K562 (cell line): ENCODE measurements around the gene VPS37D. TPM values are rescaled to one million over a fixed set of nuclear protein-coding genes. Genes with fewer than 3 reads are reported as not detected.

ENCODE experiments used
- ASH1L ChIP-seq: fragments of 450-650 bp; IDR thresholded peaks from 2 replicates; pipeline ENCODE4 v1.6.1; 2018; ENCODE audit warnings: borderline replicate concordance, mild to moderate bottlenecking, low read depth; ENCODE audit not compliant: partially characterized antibody
- COPS2 ChIP-seq: fragments of 450-650 bp; conservative IDR thresholded peaks from 2 replicates; pipeline ENCODE4 v1.6.1; 2016; ENCODE audit warnings: mild to moderate bottlenecking, moderate library complexity
- ELK3 ChIP-seq: fragments of 450-650 bp; formaldehyde crosslinking; IDR thresholded peaks from 2 replicates; pipeline ENCODE4 v1.4.0; 2020; ENCODE audit warnings: mild to moderate bottlenecking
- ETV6 ChIP-seq, 3 experiments: fragments of 150-350 bp in 1 of 3; sonication (generic) in 1 of 3; formaldehyde crosslinking in 1 of 3; IDR thresholded peaks; 2 replicates each; pipeline versions ENCODE4 v1.6.1 to v1.8.0; 2014 to 2022; ENCODE audit warnings: borderline replicate concordance in 2 of 3, low read depth in 2 of 3, antibody characterized with exemption in 1 of 3, low read length in 1 of 3, mild to moderate bottlenecking in 1 of 3, missing genetic modification reagents in 1 of 3
- FOXK1 ChIP-seq: sonication (generic); formaldehyde crosslinking; IDR thresholded peaks from 2 replicates; pipeline ENCODE4 v1.8.0; 2022; ENCODE audit warnings: missing genetic modification reagents, mild to moderate bottlenecking, borderline replicate concordance
- HSF4 ChIP-seq: fragments of 250-450 bp; sonication (Bioruptor Pico); IDR thresholded peaks from 2 replicates; pipeline ENCODE4 v2.1.2; 2022; ENCODE audit warnings: mild to moderate bottlenecking, moderate library complexity, borderline replicate concordance
- KLF16 ChIP-seq: IDR thresholded peaks from 2 replicates; pipeline ENCODE4 v1.6.1; 2016; ENCODE audit warnings: antibody characterized with exemption
- PCBP2 ChIP-seq: fragments of 200-400 bp; formaldehyde crosslinking; IDR thresholded peaks from 2 replicates; pipeline ENCODE4 v1.6.1; 2018; ENCODE audit warnings: low read length, low read depth, mild to moderate bottlenecking, moderate library complexity; ENCODE audit not compliant: poor library complexity, severe bottlenecking
- RAD21 ChIP-seq, 2 experiments: fragments of 250-450 bp in 1 of 2; fragments of 450-650 bp in 1 of 2; sonication (Bioruptor Pico) in 1 of 2; formaldehyde crosslinking in 1 of 2; IDR thresholded peaks in 1 of 2; conservative IDR thresholded peaks in 1 of 2; 2 replicates each; pipeline versions ENCODE4 v1.4.0 to v1.8.0; 2020 to 2022; ENCODE audit warnings: mild to moderate bottlenecking in 2 of 2, moderate library complexity in 1 of 2
- RBBP5 ChIP-seq: fragments of 200-600 bp; sonication (generic); IDR thresholded peaks from 2 replicates; pipeline ENCODE4 v1.6.1; 2012; ENCODE audit warnings: borderline replicate concordance, mild to moderate bottlenecking, low read length, control low read depth, inconsistent platforms; ENCODE audit not compliant: insufficient read depth, poor library complexity, severe bottlenecking
- TAF15 ChIP-seq: fragments of 200-400 bp; formaldehyde crosslinking; IDR thresholded peaks from 2 replicates; pipeline ENCODE4 v1.6.1; 2017; ENCODE audit warnings: mild to moderate bottlenecking, low read depth, low read length, moderate library complexity
- TCF3 ChIP-seq: sonication (generic); formaldehyde crosslinking; IDR thresholded peaks from 2 replicates; pipeline ENCODE4 v1.4.0; 2020; ENCODE audit warnings: mild to moderate bottlenecking, missing genetic modification reagents
- THRAP3 ChIP-seq: fragments of 450-650 bp; IDR thresholded peaks from 2 replicates; pipeline ENCODE4 v1.6.1; 2016; ENCODE audit warnings: mild to moderate bottlenecking, inconsistent platforms, borderline replicate concordance
- ZBTB12 ChIP-seq: fragments of 250-450 bp; sonication (Bioruptor Pico); IDR thresholded peaks from 2 replicates; pipeline ENCODE4 v1.4.0; 2020
- ZC3H8 ChIP-seq: fragments of 450-650 bp; IDR thresholded peaks from 2 replicates; pipeline ENCODE4 v1.6.1; 2017
- ZFP30 ChIP-seq: fragments of 250-450 bp; sonication (Bioruptor Pico); IDR thresholded peaks from 2 replicates; pipeline ENCODE4 v1.8.0; 2022; ENCODE audit warnings: moderate library complexity, mild to moderate bottlenecking, inconsistent platforms, borderline replicate concordance
- ZNF165 ChIP-seq: fragments of 250-450 bp; sonication (Bioruptor Pico); IDR thresholded peaks from 2 replicates; pipeline ENCODE4 v1.4.0; 2020; ENCODE audit warnings: borderline replicate concordance
- ZNF431 ChIP-seq: sonication (generic); formaldehyde crosslinking; IDR thresholded peaks from 2 replicates; pipeline ENCODE4 v1.8.0; 2022; ENCODE audit warnings: mild to moderate bottlenecking, missing genetic modification reagents
- ZNF436 ChIP-seq: fragments of 250-450, 450-650 bp; sonication (Bioruptor Pico); formaldehyde crosslinking; IDR thresholded peaks from 2 replicates; pipeline ENCODE4 v1.7.0; 2020; ENCODE audit warnings: mild to moderate bottlenecking
- polyA plus RNA-seq, 8 experiments: library from polyadenylated mRNA; depleted of rRNA in 4 of 8; stranded (reverse) in 5 of 8; unstranded in 3 of 8; fragments of >200 nt; fragmentation: Nextera tagmentation in 2 of 8; fragmentation: Illumina TruSeq in 1 of 8; extraction: Ambion mirVana in 2 of 8; extraction: Trizol in 1 of 8; gene quantifications; 2 replicates each; pipeline versions ENCODE4 v1.2.1 to v1.2.3, GENCODE V29; 2011 to 2014; ENCODE audit warnings: inconsistent platforms in 1 of 8, missing spikeins in 1 of 8
- total RNA-seq, 7 experiments: library from RNA; depleted of rRNA in 6 of 7; stranded (reverse); fragments of >200 nt in 6 of 7; fragmentation: Illumina TruSeq in 2 of 7; extraction: Trizol in 2 of 7; gene quantifications; 2 replicates each; pipeline versions ENCODE4 v1.2.1 to v1.2.3, GENCODE V29; 2011 to 2021; ENCODE audit warnings: low replicate concordance in 1 of 7
- TF ChIP-seq, protein P1 (sequence below): sonication (generic); formaldehyde crosslinking; IDR thresholded peaks from 2 replicates; pipeline ENCODE4 v1.8.0; 2022; ENCODE audit warnings: mild to moderate bottlenecking, missing genetic modification reagents, borderline replicate concordance

Gene VPS37D
- total and polyA plus RNA-seq, 9 of the 15 experiments (the other 6 are each of a cell fraction or from before 2014, with no cell fraction given): 0.25 to 2.3 (median 1.0) TPM; not detected in 3

DNA sequence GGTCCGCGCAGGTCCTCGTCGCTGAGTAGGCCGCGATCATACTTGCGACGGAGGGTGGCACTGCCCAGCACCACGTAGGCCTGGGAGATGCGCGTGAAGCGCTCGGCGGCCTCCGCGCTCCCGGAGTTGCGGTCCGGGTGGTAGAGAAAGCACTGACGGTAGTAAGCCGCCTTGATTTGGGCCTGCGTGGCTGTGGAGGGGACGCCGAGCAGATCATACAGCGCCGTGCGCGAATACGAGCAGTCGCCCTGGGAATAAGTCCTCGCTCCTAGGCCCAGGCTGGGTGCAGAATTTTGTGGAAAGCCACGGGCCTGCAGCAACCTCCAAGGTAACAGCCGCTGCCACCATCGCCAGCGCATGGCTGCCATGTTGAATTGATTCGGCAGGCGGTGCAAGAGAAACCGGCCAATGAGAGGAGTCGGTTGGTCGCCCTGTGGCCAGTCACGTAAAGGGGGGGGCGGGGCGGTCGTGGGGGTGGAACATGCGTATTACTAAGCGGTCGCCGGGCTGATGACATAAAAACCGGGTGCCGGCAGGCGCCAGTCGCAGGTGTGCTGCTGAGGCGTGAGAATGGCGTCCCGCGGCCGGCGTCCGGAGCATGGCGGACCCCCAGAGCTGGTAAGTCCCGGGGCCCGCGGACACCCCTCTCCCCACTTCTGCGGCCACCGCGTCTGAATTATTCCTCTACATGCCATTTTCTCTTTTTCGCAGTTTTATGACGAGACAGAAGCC, 15.6 kb downstream of the VPS37D start, which contains the start of the genes BUD23 and DNAJC30 (continued):
- peak; percentile 97 for TF ChIP-seq ZBTB12 (CRISPR knock-in tag)
- TF ChIP-seq ZNF165 (CRISPR knock-in tag): no peak
- TF ChIP-seq ELK3 (CRISPR knock-in tag): no peak
- TF ChIP-seq ZNF431: no peak
- TF ChIP-seq, protein P1, sequence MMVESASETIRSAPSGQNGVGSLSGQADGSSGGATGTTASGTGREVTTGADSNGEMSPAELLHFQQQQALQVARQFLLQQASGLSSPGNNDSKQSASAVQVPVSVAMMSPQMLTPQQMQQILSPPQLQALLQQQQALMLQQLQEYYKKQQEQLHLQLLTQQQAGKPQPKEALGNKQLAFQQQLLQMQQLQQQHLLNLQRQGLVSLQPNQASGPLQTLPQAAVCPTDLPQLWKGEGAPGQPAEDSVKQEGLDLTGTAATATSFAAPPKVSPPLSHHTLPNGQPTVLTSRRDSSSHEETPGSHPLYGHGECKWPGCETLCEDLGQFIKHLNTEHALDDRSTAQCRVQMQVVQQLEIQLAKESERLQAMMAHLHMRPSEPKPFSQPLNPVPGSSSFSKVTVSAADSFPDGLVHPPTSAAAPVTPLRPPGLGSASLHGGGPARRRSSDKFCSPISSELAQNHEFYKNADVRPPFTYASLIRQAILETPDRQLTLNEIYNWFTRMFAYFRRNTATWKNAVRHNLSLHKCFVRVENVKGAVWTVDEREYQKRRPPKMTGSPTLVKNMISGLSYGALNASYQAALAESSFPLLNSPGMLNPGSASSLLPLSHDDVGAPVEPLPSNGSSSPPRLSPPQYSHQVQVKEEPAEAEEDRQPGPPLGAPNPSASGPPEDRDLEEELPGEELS: no peak
- TF ChIP-seq TCF3 (CRISPR knock-in tag): peak; percentile 27; the same call in 1 of the 2 replicates
- TF ChIP-seq COPS2: no peak
- no peak for TF ChIP-seq KLF16
- TF ChIP-seq ETV6 (IDR thresholded peaks at IDR 0.05; ENCODE audit: borderline replicate concordance in 1 of 2, low read depth in 2 of 2, low read length in 1 of 2): no peak
- TF ChIP-seq ETV6 (CRISPR knock-in tag; IDR thresholded peaks at IDR 0.05; ENCODE audit: borderline replicate concordance): no peak
- no peak for TF ChIP-seq ZFP30
- 0 out of 4 replicates have a peak, but pooled peaks of 1 of the 2 experiments have one; percentile 10 for TF ChIP-seq RAD21 (CRISPR knock-in tag; conservative IDR thresholded peaks at IDR 0.05 in 1 of 2, IDR thresholded peaks at IDR 0.05 in 1 of 2)
- no peak for TF ChIP-seq PCBP2
- no peak for TF ChIP-seq FOXK1
- TF ChIP-seq THRAP3: no peak
- TF ChIP-seq RBBP5: peak; percentile 89
- no peak for TF ChIP-seq TAF15
- no peak for TF ChIP-seq ZNF436 (CRISPR knock-in tag)
- peak; percentile 69 for TF ChIP-seq ASH1L
- TF ChIP-seq ZC3H8: no peak
- no peak for TF ChIP-seq HSF4
